Measurements from ENCODE around the gene ASH1L.

GRCh38 chr1:155285631-155286044, 277.0 kb downstream of the ASH1L start:
- TF ChIP-seq POLR2A (IDR thresholded peaks at IDR 0.05; ENCODE audit: low read depth, low read length) (no peak), POLR2AphosphoS5 (IDR thresholded peaks at IDR 0.05; ENCODE audit: low read depth, low read length) (no peak), TAF1 (IDR thresholded peaks at IDR 0.05; ENCODE audit: low read depth, low read length) (no peak), POU2F2 (IDR thresholded peaks at IDR 0.05; ENCODE audit: low read depth, low read length) (no peak), SPI1 (IDR thresholded peaks at IDR 0.05; ENCODE audit: low read depth, low read length) (no peak), PAX5 (IDR thresholded peaks at IDR 0.05; ENCODE audit: insufficient read depth, low read length, severe bottlenecking) (no peak)

Data from GM12891 (cell line).